ENCODE measurements around the gene STAC3. TPM values are rescaled to one million over a fixed set of nuclear protein-coding genes. Genes with fewer than 3 reads are reported as not detected.

The STAC3 gene
- polyA plus RNA-seq, 1 experiment = 0.25 TPM

- DNase-seq (ENCODE audit: low read depth, low spot score) = no peak
- H3K9me3 ChIP-seq (ENCODE audit: control insufficient read depth, insufficient read depth, low read length) = no peaks in the 10 kb centered on the region; the same call in 1 of the 2 replicates
- ChIA-PET POLR2A (interaction anchor here (0.7 to 4.7 kb wide), 4 partner anchors 11 to 26 kb away, joined by 3 to 24 read pairs (median 4); partner anchors contain the start of gene SHMT2), CTCF (interaction anchor here (7.0 kb wide), 1 partner anchor 25 kb away, joined by 161 read pairs; a partner anchor contains a TSS)
- H3K27me3 ChIP-seq (ENCODE audit: control insufficient read depth, insufficient read depth, low read length) = peaks cover 43% of the 10 kb centered on the region
- no peak overlapping the region for H3K27ac ChIP-seq (ENCODE audit: low read depth, low read length)
- TF ChIP-seq, protein P1, sequence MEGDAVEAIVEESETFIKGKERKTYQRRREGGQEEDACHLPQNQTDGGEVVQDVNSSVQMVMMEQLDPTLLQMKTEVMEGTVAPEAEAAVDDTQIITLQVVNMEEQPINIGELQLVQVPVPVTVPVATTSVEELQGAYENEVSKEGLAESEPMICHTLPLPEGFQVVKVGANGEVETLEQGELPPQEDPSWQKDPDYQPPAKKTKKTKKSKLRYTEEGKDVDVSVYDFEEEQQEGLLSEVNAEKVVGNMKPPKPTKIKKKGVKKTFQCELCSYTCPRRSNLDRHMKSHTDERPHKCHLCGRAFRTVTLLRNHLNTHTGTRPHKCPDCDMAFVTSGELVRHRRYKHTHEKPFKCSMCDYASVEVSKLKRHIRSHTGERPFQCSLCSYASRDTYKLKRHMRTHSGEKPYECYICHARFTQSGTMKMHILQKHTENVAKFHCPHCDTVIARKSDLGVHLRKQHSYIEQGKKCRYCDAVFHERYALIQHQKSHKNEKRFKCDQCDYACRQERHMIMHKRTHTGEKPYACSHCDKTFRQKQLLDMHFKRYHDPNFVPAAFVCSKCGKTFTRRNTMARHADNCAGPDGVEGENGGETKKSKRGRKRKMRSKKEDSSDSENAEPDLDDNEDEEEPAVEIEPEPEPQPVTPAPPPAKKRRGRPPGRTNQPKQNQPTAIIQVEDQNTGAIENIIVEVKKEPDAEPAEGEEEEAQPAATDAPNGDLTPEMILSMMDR (IDR thresholded peaks at IDR 0.05; ENCODE audit: low read depth, low read length) = no peak
- H3K4me3 ChIP-seq (ENCODE audit: low read depth, low read length) = peak overlapping the region; percentile 17; the same call in 1 of the 2 replicates
Observed at GRCh38 chr12:57215668-57216013, 35.3 kb downstream of the STAC3 start.

- Histone ChIP-seq H3K9me3 (ENCODE audit: control insufficient read depth, insufficient read depth, low read length) (no peaks in the 10 kb centered on the region; the same call in 1 of the 2 replicates), H3K27ac (ENCODE audit: low read depth, low read length) (no peak overlapping the region), H3K4me3 (ENCODE audit: low read depth, low read length) (no peak overlapping the region), H3K27me3 (ENCODE audit: control insufficient read depth, insufficient read depth, low read length) (peaks cover 41% of the 10 kb centered on the region)
- ChIA-PET CTCF (interaction anchor here (1.4 to 7.0 kb wide), 6 partner anchors 9 to 241 kb away, joined by 4 to 161 read pairs (median 22); partner anchors contain the start of genes INHBE and SHMT2), POLR2A (interaction anchor here (1.8 to 4.7 kb wide), 2 partner anchors 15 to 24 kb away, joined by 4 to 24 read pairs; partner anchors contain the start of gene SHMT2)
- TF ChIP-seq, protein P1 (IDR thresholded peaks at IDR 0.05; ENCODE audit: low read depth, low read length) = no peak
- DNase-seq (ENCODE audit: low read depth, low spot score) = no peak
Observed at GRCh38 chr12:57215065-57215464, 35.9 kb downstream of the STAC3 start.

DNA sequence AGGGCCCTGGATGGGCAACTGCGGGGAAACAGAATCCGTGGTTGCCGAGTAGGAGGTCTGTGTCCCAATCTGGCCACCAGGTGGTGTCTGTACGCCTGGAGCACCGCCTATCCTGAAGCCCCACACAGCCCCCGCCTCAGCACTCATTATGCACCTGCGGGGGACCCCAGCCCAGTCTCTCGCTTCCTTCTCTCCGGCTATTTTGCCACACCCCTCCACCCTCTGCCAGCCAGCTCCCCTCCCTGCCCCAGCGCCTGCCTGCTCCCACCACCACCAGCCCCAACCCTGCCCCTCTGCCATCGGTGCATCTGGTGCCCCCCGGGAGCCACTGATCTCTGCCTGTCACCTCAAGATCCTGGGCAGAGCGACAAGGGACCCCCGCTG is 36.6 kb downstream of the STAC3 start:
- H3K27ac ChIP-seq (ENCODE audit: low read depth, low read length) = no peak overlapping the region
- peak; percentile 21 for DNase-seq (ENCODE audit: low read depth, low spot score)
- no peaks in the 10 kb centered on the region; the same call in 1 of the 2 replicates for H3K9me3 ChIP-seq (ENCODE audit: control insufficient read depth, insufficient read depth, low read length)
- H3K27me3 ChIP-seq (ENCODE audit: control insufficient read depth, insufficient read depth, low read length) = peaks cover 35% of the 10 kb centered on the region
- ChIA-PET POLR2A (interaction anchor here (0.5 to 4.7 kb wide), 5 partner anchors 16 to 25 kb away, joined by 3 to 24 read pairs (median 3); partner anchors contain the start of gene SHMT2), CTCF (interaction anchor here (0.6 to 7.0 kb wide), 26 partner anchors 9 to 249 kb away, joined by 3 to 161 read pairs (median 4); partner anchors contain the start of genes GLI1, INHBE and SHMT2)
- TF ChIP-seq, protein P1 (IDR thresholded peaks at IDR 0.05; ENCODE audit: low read depth, low read length) = peak; percentile 79
- H3K4me3 ChIP-seq (ENCODE audit: low read depth, low read length) = no peak overlapping the region

GRCh38 chr12:57213763-57214397 is 37.1 kb downstream of the STAC3 start:
- POLR2A ChIA-PET = interaction anchor here (0.5 to 4.7 kb wide), 9 partner anchors 16 to 122 kb away, joined by 3 to 24 read pairs (median 3); partner anchors contain the start of genes SHMT2 and STAT6
- no peak overlapping the region for H3K4me3 ChIP-seq (ENCODE audit: low read depth, low read length)
- no peak overlapping the region for H3K27ac ChIP-seq (ENCODE audit: low read depth, low read length)
- peaks cover 30% of the 10 kb centered on the region for H3K27me3 ChIP-seq (ENCODE audit: control insufficient read depth, insufficient read depth, low read length)
- TF ChIP-seq, protein P1 (IDR thresholded peaks at IDR 0.05; ENCODE audit: low read depth, low read length) = no peak
- H3K9me3 ChIP-seq (ENCODE audit: control insufficient read depth, insufficient read depth, low read length) = no peaks in the 10 kb centered on the region; the same call in 1 of the 2 replicates
- CTCF ChIA-PET = interaction anchor here (0.6 to 7.0 kb wide), 28 partner anchors 10 to 249 kb away, joined by 3 to 161 read pairs (median 4); partner anchors contain the start of genes GLI1, INHBE and SHMT2
- no peak for DNase-seq (ENCODE audit: low read depth, low spot score)

Data from AG04450 (cell line).